Loucy (cell line): ENCODE results near the gene ATP10A.

ENCODE experiments used
- H2AFZ ChIP-seq: fragments of 200-600 bp; sonication (generic); 2 replicates; pipeline ENCODE4 v1.6.0; 2016; ENCODE audit warnings: antibody characterized with exemption, mild to moderate bottlenecking, low read length, moderate library complexity
- H3F3A ChIP-seq: fragments of 200-600 bp; 2 replicates; pipeline ENCODE4 v1.6.0; 2016; ENCODE audit warnings: antibody characterized with exemption, low read depth, mild to moderate bottlenecking
- H3K27me3 ChIP-seq: fragments of 200-600 bp; sonication (generic); 2 replicates; pipeline ENCODE4 v1.6.1; 2014; ENCODE audit warnings: low read length, mild to moderate bottlenecking; ENCODE audit not compliant: insufficient read depth, poor library complexity, severe bottlenecking
- H3K36me3 ChIP-seq: fragments of 200-600 bp; sonication (generic); 2 replicates; pipeline ENCODE4 v1.6.1; 2016; ENCODE audit warnings: low read length; ENCODE audit not compliant: insufficient read depth
- H3K4me1 ChIP-seq: fragments of 200-600 bp; sonication (generic); 2 replicates; pipeline ENCODE4 v1.5.1; 2014; ENCODE audit warnings: low read length, mild to moderate bottlenecking; ENCODE audit not compliant: insufficient read depth, poor library complexity, severe bottlenecking
- H3K4me2 ChIP-seq: fragments of 200-600 bp; sonication (generic); 2 replicates; pipeline ENCODE4 v1.6.0; 2014; ENCODE audit warnings: antibody characterized with exemption, low read length, low read depth, mild to moderate bottlenecking; ENCODE audit not compliant: poor library complexity, severe bottlenecking
- H3K4me3 ChIP-seq: fragments of 200-600 bp; sonication (generic); 2 replicates; pipeline ENCODE4 v1.5.1; 2014; ENCODE audit warnings: low read length, mild to moderate bottlenecking, mixed read lengths; ENCODE audit not compliant: poor library complexity, severe bottlenecking
- H3K79me2 ChIP-seq: fragments of 200-600 bp; sonication (generic); 2 replicates; pipeline ENCODE4 v1.6.1; 2014; ENCODE audit warnings: low read length; ENCODE audit not compliant: insufficient read depth
- H3K9ac ChIP-seq: fragments of 200-600 bp; sonication (generic); 2 replicates; pipeline ENCODE4 v1.6.0; 2014; ENCODE audit warnings: mild to moderate bottlenecking, low read depth, low read length, moderate library complexity; ENCODE audit not compliant: poor library complexity, severe bottlenecking
- H3K9me2 ChIP-seq: fragments of 200-600 bp; sonication (generic); replicated peaks from 2 replicates; pipeline ENCODE4 v1.6.1; 2016; ENCODE audit warnings: low read depth, low read length, mixed read lengths
- H3K9me3 ChIP-seq: fragments of 200-600 bp; sonication (generic); 2 replicates; pipeline ENCODE4 v1.6.1; 2014; ENCODE audit warnings: mild to moderate bottlenecking, antibody characterized with exemption, low read length, low read depth; ENCODE audit not compliant: insufficient read depth
- H4K20me1 ChIP-seq: fragments of 200-600 bp; sonication (generic); 2 replicates; pipeline ENCODE4 v1.6.0; 2014; ENCODE audit warnings: antibody characterized with exemption, low read length, mild to moderate bottlenecking; ENCODE audit not compliant: insufficient read depth, poor library complexity, severe bottlenecking
- EZH2phosphoT487 ChIP-seq: fragments of 200-600 bp; IDR thresholded peaks from 2 replicates; pipeline ENCODE4 v1.6.1; 2018; ENCODE audit warnings: antibody characterized with exemption, mild to moderate bottlenecking, moderate library complexity, borderline replicate concordance
- TF ChIP-seq, protein P1 (sequence below): fragments of 200-600 bp; sonication (generic); conservative IDR thresholded peaks from 2 replicates; pipeline ENCODE4 v1.5.1; 2014; ENCODE audit warnings: mild to moderate bottlenecking, antibody characterized with exemption, low read length

ATP10A gene

DNA sequence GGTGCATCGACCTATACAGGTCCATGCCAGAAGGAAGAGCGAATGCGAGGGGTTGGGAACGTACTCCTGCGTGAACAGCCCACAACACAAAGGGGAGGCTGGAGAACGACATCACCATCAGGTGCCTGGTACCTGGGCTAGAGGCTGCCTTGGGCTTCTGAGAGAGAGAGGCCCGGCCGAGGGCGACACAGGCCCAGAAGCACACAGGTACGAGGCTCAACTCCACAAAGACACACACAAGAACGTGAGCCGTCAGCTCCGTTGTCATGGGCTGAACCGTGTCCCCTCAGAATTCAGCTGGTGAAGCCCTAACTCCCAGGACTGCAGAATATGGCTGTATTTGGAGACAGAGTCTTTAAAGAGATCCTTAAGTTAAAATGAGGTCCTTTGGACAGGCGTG lies 134.3 kb downstream of the ATP10A start:
- Histone ChIP-seq H3K79me2 (no peaks in the 10 kb centered on the region), H3K9me2 (no peaks in the 10 kb centered on the region), H3K9me3 (no peaks in the 10 kb centered on the region; the same call in 1 of the 2 replicates), H3K36me3 (no peaks in the 10 kb centered on the region), H3K9ac (no peak overlapping the region), H2AFZ (no peak overlapping the region), H3K27me3 (no peaks in the 10 kb centered on the region), H4K20me1 (no peaks in the 10 kb centered on the region), H3K4me2 (no peak overlapping the region), H3K4me3 (no peak overlapping the region), H3F3A (no peaks in the 10 kb centered on the region), H3K4me1 (no peaks in the 10 kb centered on the region)
- TF ChIP-seq, protein P1, sequence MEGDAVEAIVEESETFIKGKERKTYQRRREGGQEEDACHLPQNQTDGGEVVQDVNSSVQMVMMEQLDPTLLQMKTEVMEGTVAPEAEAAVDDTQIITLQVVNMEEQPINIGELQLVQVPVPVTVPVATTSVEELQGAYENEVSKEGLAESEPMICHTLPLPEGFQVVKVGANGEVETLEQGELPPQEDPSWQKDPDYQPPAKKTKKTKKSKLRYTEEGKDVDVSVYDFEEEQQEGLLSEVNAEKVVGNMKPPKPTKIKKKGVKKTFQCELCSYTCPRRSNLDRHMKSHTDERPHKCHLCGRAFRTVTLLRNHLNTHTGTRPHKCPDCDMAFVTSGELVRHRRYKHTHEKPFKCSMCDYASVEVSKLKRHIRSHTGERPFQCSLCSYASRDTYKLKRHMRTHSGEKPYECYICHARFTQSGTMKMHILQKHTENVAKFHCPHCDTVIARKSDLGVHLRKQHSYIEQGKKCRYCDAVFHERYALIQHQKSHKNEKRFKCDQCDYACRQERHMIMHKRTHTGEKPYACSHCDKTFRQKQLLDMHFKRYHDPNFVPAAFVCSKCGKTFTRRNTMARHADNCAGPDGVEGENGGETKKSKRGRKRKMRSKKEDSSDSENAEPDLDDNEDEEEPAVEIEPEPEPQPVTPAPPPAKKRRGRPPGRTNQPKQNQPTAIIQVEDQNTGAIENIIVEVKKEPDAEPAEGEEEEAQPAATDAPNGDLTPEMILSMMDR: no peak
- TF ChIP-seq EZH2phosphoT487: no peak

DNA sequence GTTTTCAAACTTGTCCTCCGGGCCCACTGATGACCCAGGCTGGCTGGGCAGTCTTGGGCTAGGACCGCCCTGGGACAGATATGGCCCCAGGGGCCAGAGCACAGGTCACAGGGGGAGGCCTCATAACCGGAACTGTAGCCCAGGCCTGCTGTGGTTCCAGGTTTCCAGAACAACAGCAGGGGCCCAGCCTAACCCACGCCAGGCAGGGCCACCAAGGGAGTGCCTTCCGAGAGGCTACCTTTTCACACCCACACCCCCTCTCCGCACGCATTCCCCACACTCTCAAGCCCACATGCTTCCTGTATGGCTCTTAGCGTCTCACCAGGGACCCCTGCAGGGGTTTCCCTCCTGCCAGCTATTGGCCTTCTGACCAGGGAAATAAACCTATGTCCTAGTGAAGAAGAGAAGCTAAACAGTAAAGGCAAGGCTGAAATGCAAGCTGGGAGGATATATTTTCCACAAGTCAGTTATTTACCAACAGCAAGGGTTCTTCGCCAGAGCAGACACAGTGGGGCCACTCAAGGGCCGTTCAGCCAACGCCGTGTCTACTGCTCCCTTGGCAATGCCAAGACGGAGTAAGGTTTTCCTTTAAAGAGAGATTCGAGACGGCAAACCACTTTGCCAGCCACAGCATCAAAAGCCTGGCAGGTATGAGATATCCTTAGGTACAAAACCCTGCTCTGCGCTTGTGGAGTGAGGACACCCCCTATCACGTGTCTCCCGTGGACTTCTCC lies 135.1 kb downstream of the ATP10A start:
- no peak for TF ChIP-seq EZH2phosphoT487
- TF ChIP-seq, protein P1: no peak

GRCh38 chr15:25727116-25727515 lies 136.0 kb downstream of the ATP10A start:
- Histone ChIP-seq H3F3A (no peaks in the 10 kb centered on the region), H2AFZ (no peak overlapping the region), H3K36me3 (no peaks in the 10 kb centered on the region), H3K9ac (no peak overlapping the region), H3K9me2 (no peaks in the 10 kb centered on the region), H3K9me3 (no peaks in the 10 kb centered on the region; the same call in 1 of the 2 replicates), H4K20me1 (no peaks in the 10 kb centered on the region), H3K4me2 (no peak overlapping the region), H3K4me1 (no peaks in the 10 kb centered on the region), H3K27me3 (no peaks in the 10 kb centered on the region), H3K4me3 (no peak overlapping the region), H3K79me2 (no peaks in the 10 kb centered on the region)
- TF ChIP-seq, protein P1: no peak
- TF ChIP-seq EZH2phosphoT487: no peak

More for the DNA sequence above, 135.1 kb downstream of the ATP10A start:
- no peaks in the 10 kb centered on the region for H3F3A ChIP-seq
- no peaks in the 10 kb centered on the region for H3K27me3 ChIP-seq
- H3K9me3 ChIP-seq: no peaks in the 10 kb centered on the region; the same call in 1 of the 2 replicates
- no peaks in the 10 kb centered on the region for H4K20me1 ChIP-seq
- no peaks in the 10 kb centered on the region for H3K79me2 ChIP-seq
- no peak overlapping the region for H2AFZ ChIP-seq
- H3K9ac ChIP-seq: no peak overlapping the region
- no peak overlapping the region for H3K4me2 ChIP-seq
- H3K36me3 ChIP-seq: no peaks in the 10 kb centered on the region
- H3K4me1 ChIP-seq: no peaks in the 10 kb centered on the region
- no peaks in the 10 kb centered on the region for H3K9me2 ChIP-seq
- H3K4me3 ChIP-seq: no peak overlapping the region
